Loucy (cell line): ENCODE measurements around the gene ITPKB.

Source experiments
- EZH2phosphoT487 ChIP-seq: fragments of 200-600 bp; IDR thresholded peaks from 2 replicates; pipeline ENCODE4 v1.6.1; 2018; ENCODE audit warnings: antibody characterized with exemption, mild to moderate bottlenecking, moderate library complexity, borderline replicate concordance
- TF ChIP-seq, protein P1 (sequence below): fragments of 200-600 bp; sonication (generic); conservative IDR thresholded peaks from 2 replicates; pipeline ENCODE4 v1.5.1; 2014; ENCODE audit warnings: mild to moderate bottlenecking, antibody characterized with exemption, low read length

DNA sequence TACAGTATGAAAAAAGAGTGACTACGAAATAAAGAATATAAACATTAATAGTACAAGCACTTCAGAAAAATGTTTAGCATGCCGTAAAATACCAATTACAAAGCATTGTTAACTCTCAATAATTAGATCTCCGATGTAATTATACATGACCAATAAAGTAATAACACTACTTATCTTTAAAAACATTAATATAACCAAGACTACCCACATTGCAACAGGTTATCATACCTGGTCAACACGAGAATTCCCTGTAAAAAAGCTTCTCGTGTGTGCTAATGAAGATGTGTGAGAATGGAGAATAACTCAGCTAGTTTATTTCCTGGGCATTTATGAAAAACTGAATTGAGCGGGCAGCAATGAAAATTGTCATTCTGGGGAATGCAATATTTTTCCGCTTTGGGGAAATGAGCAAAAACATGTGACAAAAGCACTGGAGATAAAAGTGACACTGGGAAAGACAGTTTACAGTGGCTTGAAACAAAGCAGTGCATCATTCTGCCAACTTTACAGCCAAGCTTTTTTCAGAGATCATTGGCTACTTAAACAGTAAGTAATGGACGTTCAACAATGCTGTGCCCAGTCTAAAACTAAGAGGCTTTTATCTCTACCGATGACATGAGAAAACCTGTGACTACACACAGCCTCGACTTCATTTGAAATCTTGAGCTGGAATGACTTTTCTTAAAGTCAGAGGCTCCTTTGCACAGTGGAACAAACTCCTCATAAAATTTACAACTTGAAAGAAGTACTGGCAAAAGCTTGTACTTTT lies 34.7 kb downstream of the ITPKB start:
- TF ChIP-seq, protein P1, sequence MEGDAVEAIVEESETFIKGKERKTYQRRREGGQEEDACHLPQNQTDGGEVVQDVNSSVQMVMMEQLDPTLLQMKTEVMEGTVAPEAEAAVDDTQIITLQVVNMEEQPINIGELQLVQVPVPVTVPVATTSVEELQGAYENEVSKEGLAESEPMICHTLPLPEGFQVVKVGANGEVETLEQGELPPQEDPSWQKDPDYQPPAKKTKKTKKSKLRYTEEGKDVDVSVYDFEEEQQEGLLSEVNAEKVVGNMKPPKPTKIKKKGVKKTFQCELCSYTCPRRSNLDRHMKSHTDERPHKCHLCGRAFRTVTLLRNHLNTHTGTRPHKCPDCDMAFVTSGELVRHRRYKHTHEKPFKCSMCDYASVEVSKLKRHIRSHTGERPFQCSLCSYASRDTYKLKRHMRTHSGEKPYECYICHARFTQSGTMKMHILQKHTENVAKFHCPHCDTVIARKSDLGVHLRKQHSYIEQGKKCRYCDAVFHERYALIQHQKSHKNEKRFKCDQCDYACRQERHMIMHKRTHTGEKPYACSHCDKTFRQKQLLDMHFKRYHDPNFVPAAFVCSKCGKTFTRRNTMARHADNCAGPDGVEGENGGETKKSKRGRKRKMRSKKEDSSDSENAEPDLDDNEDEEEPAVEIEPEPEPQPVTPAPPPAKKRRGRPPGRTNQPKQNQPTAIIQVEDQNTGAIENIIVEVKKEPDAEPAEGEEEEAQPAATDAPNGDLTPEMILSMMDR = no peak
- no peak for TF ChIP-seq EZH2phosphoT487
